Ecto neural progenitor cell (in vitro differentiated cells): ENCODE data around the gene TAF11L13.
"Not testable (repeated sequence)": the region's sequence is repeated elsewhere in the genome, so short reads cannot be mapped to it uniquely, and the experiment has no call there.

Experiments
- DNase-seq: peaks from one replicate; pipeline ENCODE4 v3.0.0-alpha.2; 2018; ENCODE audit warnings: low spot score

Gene TAF11L13

DNA sequence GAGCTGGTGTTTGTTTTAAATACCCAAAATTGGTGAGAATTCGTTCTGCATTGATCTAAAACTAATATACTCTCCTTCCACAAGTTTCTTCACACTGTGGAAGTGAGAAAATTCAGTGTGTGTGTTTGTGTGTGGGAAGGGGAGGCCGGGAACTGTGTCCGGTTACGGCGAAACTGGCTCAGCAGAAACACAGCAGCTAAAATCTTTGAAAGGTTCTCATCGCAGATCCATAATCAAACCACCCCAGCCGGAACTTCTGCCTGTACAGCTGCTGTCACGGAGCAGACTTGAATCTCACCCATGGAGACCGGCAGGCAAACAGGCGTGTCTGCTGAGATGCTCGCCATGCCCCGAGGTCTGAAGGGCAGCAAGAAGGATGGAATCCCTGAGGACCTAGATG lies at the start of gene TAF11L13:
TSS of gene TAF11L13 (plus strand) at position 301 of the 400 bp plus-strand sequence.
- DNase-seq, result not testable (repeated sequence)

DNA sequence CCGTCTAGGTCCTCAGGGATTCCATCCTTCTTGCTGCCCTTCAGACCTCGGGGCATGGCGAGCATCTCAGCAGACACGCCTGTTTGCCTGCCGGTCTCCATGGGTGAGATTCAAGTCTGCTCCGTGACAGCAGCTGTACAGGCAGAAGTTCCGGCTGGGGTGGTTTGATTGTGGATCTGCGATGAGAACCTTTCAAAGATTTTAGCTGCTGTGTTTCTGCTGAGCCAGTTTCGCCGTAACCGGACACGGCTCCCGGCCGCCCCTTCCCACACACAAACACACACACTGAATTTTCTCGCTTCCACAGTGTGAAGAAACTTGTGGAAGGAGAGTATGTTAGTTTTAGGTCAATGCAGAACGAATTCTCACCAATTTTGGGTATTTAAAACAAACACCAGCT lies 46.2 kb upstream of the TAF11L13 start, which contains the start of gene TAF11L7:
TSS of gene TAF11L7 (minus strand) at position 101 of the 400 bp plus-strand sequence.
- not testable (repeated sequence) for DNase-seq

DNA sequence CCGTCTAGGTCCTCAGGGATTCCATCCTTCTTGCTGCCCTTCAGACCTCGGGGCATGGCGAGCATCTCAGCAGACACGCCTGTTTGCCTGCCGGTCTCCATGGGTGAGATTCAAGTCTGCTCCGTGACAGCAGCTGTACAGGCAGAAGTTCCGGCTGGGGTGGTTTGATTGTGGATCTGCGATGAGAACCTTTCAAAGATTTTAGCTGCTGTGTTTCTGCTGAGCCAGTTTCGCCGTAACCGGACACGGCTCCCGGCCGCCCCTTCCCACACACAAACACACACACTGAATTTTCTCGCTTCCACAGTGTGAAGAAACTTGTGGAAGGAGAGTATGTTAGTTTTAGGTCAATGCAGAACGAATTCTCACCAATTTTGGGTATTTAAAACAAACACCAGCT lies 41.0 kb upstream of the TAF11L13 start, which contains the start of gene TAF11L8:
TSS of gene TAF11L8 (minus strand) at position 101 of the 400 bp plus-strand sequence.
- not testable (repeated sequence) for DNase-seq

DNA sequence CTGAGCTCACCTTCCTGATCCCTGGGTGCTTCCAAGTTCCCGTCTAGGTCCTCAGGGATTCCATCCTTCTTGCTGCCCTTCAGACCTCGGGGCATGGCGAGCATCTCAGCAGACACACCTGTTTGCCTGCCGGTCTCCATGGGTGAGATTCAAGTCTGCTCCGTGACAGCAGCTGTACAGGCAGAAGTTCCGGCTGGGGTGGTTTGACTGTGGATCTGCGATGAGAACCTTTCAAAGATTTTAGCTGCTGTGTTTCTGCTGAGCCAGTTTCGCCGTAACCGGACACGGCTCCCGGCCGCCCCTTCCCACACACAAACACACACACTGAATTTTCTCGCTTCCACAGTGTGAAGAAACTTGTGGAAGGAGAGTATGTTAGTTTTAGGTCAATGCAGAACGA lies 37.6 kb upstream of the TAF11L13 start, which contains the start of gene TAF11L9:
TSS of gene TAF11L9 (minus strand) at position 140 of the 400 bp plus-strand sequence.
- DNase-seq, result not testable (repeated sequence)

DNA sequence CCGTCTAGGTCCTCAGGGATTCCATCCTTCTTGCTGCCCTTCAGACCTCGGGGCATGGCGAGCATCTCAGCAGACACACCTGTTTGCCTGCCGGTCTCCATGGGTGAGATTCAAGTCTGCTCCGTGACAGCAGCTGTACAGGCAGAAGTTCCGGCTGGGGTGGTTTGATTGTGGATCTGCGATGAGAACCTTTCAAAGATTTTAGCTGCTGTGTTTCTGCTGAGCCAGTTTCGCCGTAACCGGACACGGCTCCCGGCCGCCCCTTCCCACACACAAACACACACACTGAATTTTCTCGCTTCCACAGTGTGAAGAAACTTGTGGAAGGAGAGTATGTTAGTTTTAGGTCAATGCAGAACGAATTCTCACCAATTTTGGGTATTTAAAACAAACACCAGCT lies 34.2 kb upstream of the TAF11L13 start, which contains the start of gene TAF11L10:
TSS of gene TAF11L10 (minus strand) at position 101 of the 400 bp plus-strand sequence.
- not testable (repeated sequence) for DNase-seq

DNA sequence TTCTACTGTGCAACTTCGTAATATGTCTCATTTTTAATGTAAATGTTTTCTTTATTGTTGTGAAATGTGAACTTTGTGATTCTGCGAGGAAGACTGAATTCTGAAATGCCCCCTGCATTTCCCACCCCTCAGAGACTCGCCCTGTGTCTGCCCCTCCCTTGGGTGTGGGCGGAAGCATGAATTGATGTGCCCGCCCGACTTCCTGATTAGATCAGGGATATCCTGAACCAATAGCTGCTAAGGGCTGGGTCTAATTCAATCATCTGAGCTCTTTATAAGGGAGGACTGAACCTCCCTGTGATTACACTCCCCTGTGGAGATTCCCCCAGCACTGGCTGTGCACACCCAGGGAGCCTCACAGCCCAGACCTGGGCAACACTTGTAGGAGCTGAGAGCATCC lies 28.0 kb upstream of the TAF11L13 start, which contains the start of gene TAF11L11:
TSS of gene TAF11L11 (plus strand) at position 304 of the 400 bp plus-strand sequence.
- not testable (repeated sequence) for DNase-seq

DNA sequence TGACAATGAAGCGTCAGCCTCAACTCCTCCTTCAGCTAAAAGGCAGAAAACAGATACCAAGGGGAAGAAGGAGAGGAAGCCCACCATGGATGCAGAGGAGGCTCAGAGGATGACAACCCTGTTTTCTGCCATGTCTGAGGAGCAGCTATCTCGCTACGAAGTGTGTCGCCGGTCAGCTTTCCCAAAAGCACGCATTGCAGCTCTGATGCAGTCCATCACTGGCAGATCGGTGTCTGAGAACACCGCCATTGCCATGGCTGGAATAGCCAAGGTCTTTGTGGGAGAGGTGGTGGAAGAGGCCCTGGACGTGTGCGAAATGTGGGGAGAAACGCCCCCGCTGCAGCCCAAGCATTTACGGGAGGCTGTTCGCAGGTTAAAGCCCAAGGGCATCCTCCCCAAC lies 26.9 kb upstream of the TAF11L13 start:
- DNase-seq, result no peak

DNA sequence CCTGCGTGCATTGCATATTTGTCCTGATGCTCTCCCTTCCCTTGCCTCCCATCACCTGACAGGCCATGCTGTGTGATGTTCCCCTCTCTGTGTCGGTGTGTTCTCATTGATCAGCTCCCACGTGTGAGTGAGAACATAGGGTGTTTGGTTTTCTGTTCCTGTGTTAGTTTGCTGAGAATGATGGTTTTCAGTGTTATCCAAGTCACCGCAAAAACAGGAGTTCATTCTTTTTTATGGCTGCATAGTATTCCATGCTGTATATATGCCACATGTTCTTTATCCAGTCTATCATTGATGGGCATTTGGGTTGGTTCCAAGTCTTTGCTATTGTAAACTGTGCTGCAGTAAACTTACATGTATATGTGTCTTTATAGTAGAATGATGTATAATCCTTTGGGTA lies 24.4 kb upstream of the TAF11L13 start:
- DNase-seq, result not testable (repeated sequence)

DNA sequence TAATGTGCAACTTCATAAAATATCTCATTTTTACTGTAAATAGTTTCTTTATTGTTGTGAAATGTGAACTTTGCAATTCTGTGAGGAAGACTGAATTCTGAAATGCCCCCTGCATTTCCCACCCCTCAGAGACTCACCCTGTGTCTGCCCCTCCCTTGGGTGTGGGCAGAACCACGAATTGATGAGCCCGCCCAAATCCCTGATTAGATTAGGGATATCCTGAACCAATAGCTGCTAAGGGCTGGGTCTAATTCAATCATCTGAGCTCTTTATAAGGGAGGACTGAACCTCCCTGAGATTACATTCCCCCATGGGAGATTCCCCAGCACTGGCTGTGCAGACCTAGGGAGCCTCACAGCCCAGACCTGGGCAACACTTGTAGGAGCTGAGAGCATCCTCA lies 21.8 kb upstream of the TAF11L13 start, which contains the start of gene TAF11L12:
TSS of gene TAF11L12 (plus strand) at position 301 of the 400 bp plus-strand sequence.
- DNase-seq, result not testable (repeated sequence)

DNA sequence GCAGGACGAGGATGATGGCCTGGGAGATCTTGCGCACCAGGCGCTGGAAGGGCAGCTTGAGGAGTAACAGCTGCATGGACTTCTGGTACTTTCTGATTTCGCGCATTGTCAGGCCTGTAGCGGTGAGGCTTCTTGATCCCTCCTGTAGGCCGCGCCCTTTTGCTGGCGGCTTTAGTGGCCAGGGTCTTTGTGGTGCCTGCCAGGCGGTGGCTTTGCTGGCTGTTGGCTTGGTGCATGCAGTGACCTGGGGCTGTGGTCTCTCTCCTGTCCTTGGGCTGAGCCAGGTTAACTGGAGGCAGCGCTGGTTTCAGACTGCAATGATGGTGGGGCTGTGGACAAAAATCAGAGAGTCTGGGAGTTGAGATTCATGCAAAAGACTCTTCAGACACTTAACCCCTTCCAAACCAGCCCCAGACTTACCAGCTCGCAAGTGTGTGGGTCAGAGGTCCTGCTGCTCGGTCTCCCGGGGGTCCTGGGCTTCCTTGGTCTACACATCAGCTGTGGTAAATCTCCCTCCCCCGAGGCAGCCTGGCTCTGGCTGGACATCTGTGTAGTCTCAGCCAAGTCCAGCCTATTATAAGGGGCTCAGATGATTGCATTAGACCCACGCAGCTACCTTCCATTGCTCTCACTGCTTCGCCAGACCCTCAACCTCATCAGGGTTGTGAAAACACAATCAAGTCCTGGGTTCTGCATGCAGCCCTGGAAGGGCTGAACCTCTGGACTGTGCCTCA lies 16.8 kb upstream of the TAF11L13 start:
- no peak for DNase-seq

DNA sequence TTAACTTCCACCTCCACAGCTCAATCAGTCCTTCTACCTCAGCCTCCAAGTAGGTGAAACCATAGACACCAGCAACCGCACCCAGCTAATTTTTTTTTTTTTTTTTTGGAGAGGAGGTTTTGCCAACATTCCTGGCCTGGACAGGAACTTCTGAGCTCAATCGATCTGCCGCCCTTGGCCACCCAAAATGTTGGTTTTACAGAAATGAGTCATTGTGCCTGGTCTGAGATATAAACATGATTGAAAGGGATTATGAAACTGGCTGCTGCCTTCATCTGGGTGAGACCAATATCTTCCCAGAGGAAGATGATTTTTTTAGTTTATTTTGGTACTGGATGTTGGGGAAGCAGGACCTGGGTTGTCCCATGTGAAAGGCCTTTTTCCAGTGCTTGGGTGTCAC lies 12.5 kb upstream of the TAF11L13 start:
- DNase-seq, result no peak

DNA sequence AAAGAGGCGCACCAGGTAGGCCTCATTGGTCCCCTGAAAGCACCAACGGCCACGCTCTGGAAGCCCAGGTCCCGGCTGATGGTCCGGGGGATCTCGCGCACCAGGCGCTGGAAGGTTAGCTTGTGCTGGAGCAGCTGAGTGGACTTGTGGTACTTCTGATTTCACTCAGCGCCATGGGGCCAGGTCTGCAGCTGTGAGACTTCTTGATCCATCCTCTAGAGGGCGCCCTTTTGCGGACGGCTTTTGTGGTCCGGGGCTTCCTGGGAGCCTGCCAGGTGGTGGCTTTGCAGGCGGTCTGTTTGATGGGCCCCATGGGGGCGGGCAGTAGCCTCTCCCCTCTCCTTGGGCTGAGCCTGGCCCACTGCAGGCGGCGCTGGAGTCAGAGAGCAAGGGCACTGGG lies 11.3 kb upstream of the TAF11L13 start:
- no peak for DNase-seq

DNA sequence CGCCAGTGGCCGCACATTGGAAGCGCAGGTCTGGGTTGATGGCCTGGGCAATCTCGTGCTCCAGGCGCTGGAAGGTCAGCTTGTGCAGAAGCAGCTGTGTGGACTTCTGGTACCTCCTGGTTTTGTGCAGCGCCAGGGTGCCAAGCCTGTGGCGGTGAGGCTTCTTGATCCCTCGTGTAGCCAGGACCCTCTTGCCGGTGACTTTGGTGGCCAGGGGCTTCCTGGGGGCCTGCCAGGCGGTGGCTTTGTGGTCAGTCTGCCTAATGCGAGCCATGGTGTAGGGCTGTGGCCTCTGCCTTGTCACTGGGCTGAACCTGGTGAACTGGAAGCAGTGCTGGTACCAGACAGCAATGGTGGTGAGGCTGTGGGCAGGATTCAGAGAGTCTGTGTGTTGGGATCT lies 6.2 kb upstream of the TAF11L13 start:
- no peak for DNase-seq

DNA sequence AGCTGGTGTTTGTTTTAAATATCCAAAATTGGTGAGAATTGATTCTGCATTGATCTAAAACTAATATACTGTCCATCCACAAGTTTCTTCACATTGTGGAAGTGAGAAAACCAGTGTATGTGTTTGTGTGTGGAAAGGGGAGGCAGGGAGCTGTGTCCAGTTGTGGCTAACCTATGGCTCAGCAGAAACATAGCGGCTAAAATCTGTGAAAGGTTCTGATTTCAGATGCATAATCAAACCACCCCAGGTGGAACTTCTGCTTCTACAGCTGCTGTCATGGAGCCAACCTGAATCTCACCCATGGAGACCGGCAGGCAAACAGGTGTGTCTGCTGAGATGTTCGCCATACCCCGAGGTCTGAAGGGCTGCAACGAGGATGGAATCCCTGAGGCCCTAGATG lies 2.3 kb downstream of the TAF11L13 start, which contains the start of gene TAF11L14:
TSS of gene TAF11L14 (plus strand) at position 301 of the 400 bp plus-strand sequence.
- no peak for DNase-seq

DNA sequence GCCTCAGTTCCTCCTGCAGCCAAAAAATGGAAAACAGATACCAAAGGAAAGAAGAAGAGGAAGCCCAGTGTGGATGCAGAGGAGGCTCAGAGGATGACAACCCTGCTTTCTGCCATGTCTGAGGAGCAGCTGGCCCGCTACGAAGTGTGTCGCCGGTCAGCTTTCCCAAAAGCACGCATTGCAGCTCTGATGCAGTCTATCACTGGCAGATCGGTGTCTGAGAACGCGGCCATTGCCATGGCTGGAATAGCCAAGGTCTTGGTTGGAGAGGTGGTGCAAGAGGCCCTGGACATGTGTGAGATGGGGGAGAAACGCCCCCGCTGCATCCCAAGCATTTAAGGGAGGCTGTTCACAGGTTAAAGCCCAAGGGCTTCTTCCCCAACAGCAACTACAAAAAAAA lies 17.3 kb downstream of the TAF11L13 start:
- not testable (repeated sequence) for DNase-seq

DNA sequence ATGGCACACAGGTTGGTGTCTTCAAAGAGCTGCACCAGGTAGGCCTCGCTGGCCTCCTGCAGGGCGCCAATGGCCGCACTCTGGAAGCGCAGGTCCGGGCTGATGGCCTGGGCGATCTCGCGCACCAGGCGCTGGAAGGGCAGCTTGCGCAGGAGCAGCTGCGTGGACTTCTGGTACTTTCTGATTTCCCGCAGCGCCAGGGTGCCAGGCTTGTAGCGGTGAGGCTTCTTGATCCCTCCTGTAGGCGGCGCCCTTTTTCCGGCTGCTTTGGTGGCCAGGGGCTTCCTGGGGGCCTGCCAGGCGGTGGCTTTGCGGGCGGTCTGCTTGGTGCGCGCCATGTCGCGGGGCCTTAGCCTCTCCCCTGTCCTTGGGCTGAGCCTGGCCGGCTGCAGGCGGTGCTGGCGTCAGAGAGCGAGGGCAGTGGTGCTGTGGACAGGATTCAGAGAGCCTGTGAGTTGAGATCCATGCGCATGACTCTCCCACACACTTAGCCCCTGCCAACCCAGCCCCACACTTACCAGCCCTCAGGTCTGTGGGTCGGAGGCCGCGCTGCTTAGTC lies 23.4 kb downstream of the TAF11L13 start:
- DNase-seq, result not testable (repeated sequence)

DNA sequence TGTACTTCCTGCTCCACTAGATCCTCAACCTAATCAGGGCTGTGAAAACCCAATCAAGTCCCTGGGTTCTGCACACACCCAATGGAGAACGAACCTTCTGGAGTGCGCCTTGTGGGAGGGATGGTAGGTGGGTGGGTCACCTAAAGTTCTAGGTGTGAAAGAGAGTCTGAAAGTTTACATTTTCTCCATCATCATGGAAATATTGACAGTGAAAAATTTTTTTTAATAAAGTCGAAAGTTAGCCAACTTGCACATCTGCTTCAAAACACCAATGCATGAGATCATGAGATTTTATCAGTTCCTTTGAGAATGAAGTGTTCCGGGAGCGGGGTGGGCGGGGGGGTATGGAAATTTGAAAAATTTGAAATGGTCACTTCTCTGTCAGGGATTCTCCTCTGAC lies 24.0 kb downstream of the TAF11L13 start:
- DNase-seq, result no peak

DNA sequence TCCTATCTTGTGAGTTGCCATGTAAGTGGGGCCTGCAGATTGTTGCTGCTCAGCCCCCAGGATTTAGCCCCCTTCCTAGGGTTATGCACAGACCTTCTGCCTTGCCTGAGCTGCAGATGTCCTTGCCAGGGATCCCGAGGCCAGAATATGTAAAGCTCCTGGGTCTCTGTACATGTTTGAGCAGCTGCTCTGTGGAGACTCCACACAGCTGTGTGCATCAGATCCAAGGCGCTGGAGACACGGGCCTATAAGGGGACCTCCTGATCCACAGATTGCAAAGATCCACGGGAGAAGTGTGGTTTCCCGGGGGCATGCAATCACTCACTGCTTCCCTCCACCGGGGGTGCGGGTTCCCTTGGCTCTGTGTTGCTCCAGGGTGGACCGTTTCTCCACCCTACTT lies 31.3 kb downstream of the TAF11L13 start:
- no peak for DNase-seq

DNA sequence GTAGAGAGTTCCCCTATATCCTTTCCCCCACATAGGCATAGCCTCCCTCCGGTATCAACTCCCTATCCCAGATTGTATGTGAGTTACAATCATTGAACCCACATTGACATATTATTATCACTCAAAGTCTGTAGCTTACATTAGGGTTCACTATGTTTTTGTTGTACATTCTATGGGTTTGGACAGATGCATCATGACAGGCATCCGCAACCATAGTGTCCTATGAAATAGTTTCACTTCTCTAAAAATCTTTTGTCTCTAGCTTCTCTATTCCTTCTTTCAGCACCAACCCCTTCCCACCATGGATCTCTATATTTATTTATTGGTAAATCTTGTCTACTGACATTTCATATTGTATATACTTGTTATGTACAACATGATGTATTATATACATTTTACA lies 33.9 kb downstream of the TAF11L13 start:
- DNase-seq, result no peak

DNA sequence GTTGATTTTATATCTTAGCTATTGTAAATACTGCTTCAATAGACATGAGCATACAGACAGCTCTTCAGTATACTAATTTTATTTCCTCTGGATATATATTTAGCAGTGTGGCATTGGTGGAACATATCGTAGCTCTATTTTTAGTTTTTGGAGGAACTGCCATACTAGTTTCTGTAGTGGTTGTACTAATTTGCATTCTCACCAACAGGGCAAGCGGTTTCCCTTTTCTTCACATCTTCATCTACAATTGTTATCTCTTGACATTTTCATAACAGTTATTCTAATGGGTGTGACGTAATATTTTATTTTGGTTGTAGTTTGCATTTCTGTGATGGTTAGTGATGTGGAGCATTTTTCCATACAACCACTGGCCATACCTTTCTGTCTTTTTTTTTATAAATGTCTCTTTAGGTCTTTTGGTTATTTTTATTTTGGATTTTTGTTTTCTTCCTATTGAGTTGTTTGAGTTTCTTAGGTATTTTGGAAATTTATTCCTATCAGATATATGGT lies 34.9 kb downstream of the TAF11L13 start:
- no peak for DNase-seq

DNA sequence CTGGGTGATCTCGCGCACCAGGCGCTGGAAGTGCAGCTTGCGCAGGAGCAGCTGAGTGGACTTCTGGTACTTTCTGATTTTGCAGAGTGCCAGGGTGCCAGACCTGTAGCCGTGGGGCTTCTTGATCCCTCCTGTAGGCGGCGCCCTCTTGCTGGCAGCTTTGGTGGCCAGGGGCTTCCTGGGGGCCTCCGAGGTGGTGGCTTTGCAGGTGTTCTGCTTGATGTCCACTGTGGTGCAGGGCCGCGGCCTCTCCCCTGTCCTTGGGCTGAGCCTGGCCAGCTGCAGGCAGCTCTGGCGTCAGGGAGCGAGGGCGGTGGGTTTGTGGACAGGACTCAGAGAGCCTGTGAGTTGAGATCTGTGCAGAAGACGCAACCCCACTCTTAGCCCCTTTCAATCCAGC lies 38.5 kb downstream of the TAF11L13 start:
- no peak for DNase-seq

DNA sequence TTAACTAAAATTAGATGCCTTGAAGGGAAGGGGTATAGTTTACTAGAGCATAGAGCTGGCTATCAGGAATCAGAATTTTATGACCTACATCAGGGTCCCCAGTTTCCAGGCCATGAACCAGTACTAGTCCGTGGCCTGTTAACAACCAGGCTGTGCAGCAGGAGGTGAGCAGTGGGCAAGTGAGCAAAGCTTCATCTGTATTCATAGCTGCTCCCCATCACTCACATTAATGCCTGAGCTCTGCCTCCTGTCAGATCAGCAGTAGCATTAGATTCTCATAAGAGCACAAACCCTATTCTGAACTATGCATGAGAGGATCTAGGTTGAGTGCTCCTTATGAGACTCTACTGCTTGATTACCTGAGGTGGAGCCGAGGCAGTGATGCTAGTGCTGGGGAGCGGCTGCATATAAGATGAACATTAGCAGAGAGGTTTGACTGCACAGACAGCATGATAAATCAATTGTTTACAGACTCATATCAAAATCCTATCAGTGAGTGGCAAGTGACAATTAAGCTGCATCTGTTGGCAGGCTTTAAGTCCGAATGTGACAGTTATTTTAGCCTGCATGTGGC lies 47.0 kb downstream of the TAF11L13 start:
- no peak for DNase-seq
